Measurements from ENCODE around the gene MCF2L2.

GRCh38 chr3:183270344-183270743 is 158.1 kb downstream of the MCF2L2 start:
- TF ChIP-seq POLR2A (IDR thresholded peaks at IDR 0.05) (no peak), CTCF (IDR thresholded peaks at IDR 0.05) (no peak)
